Activated naive CD8-positive, alpha-beta T cell treated with anti-CD3 and anti-CD28 coated beads, Interleukin-2, amount 10 ng/mL, durations not matched to agents 7 days and 5 days (primary cell): ENCODE data around the gene SYK. TPM values are rescaled to one million over a fixed set of nuclear protein-coding genes. Genes with fewer than 3 reads are reported as not detected.
"Not testable (repeated sequence)": the region's sequence is repeated elsewhere in the genome, so short reads cannot be mapped to it uniquely, and the experiment has no call there.

Experiments
- ATAC-seq: fragments of 150-1000 bp; cut with Tn5 transposase; one replicate; pipeline ENCODE4 v1.10.0; 2021; ENCODE audit warnings: low read depth, moderate library complexity
- POLR2A ChIA-PET: fragments of 350-600 bp; sonication (Branson Sonifier 250); formaldehyde crosslinking; loops from one replicate; lab custom pipeline; 2021; ENCODE audit warnings: antibody characterized with exemption; lab: Charles Lee
- DNase-seq: peaks from one replicate; pipeline ENCODE4 v3.0.0; 2021
- H3K27ac Mint-ChIP-seq: one replicate; pipeline ENCODE4 v1.8.0; 2022; ENCODE audit warnings: mild to moderate bottlenecking, mixed read lengths
- H3K27me3 Mint-ChIP-seq: one replicate; pipeline ENCODE4 v1.8.0; 2022; ENCODE audit warnings: mild to moderate bottlenecking, moderate library complexity, mixed read lengths
- H3K36me3 Mint-ChIP-seq: one replicate; pipeline ENCODE4 v1.8.0; 2021; ENCODE audit warnings: mild to moderate bottlenecking, mixed read lengths
- H3K4me1 Mint-ChIP-seq: one replicate; pipeline ENCODE4 v1.8.0; 2021; ENCODE audit warnings: mixed read lengths
- H3K4me3 Mint-ChIP-seq: one replicate; pipeline ENCODE4 v1.8.0; 2022; ENCODE audit warnings: mild to moderate bottlenecking, moderate library complexity, mixed read lengths
- H3K9me3 Mint-ChIP-seq: one replicate; pipeline ENCODE4 v1.8.0; 2021; ENCODE audit warnings: mixed read lengths
- total RNA-seq, 2 experiments: library from RNA; stranded (reverse); gene quantifications; one replicate each; pipeline ENCODE4 v1.2.3, GENCODE V29; 2021

Gene SYK
- total RNA-seq, 2 experiments from 2014 or later, result 0.69 to 0.82 TPM

- ATAC-seq, result no peak
- POLR2A ChIA-PET, result no interaction called here
- no peak overlapping the region for H3K4me3 Mint-ChIP-seq
Observed at GRCh38 chr9:90805006-90805996, 3.7 kb downstream of the SYK start.

GRCh38 chr9:90807006-90807405 lies 5.4 kb downstream of the SYK start:
- H3K4me3 Mint-ChIP-seq, result no peak overlapping the region
- no peak for ATAC-seq
- POLR2A ChIA-PET, result no interaction called here
- no peaks in the 10 kb centered on the region for H3K9me3 Mint-ChIP-seq
- H3K27ac Mint-ChIP-seq, result no peak overlapping the region
- H3K36me3 Mint-ChIP-seq, result no peaks in the 10 kb centered on the region
- peaks cover 69% of the 10 kb centered on the region for H3K27me3 Mint-ChIP-seq
- DNase-seq, result no peak
- peaks cover 2% of the 10 kb centered on the region for H3K4me1 Mint-ChIP-seq

More at GRCh38 chr9:90805006-90805996, 3.7 kb downstream of the SYK start:
- Mint-ChIP-seq H3K27ac (no peak overlapping the region), H3K27me3 (peaks cover 82% of the 10 kb centered on the region), H3K4me1 (peaks cover 2% of the 10 kb centered on the region), H3K9me3 (no peaks in the 10 kb centered on the region), H3K36me3 (no peaks in the 10 kb centered on the region)
- no peak for DNase-seq

GRCh38 chr9:90808398-90808797 lies 6.8 kb downstream of the SYK start:
- DNase-seq (no peak), ATAC-seq (no peak)
- Mint-ChIP-seq H3K4me3 (no peak overlapping the region), H3K4me1 (no peaks in the 10 kb centered on the region), H3K36me3 (no peaks in the 10 kb centered on the region), H3K27ac (no peak overlapping the region), H3K9me3 (no peaks in the 10 kb centered on the region), H3K27me3 (peaks cover 57% of the 10 kb centered on the region)
- POLR2A ChIA-PET, result no interaction called here

GRCh38 chr9:90808890-90809685 lies 7.5 kb downstream of the SYK start:
- no peak overlapping the region for H3K27ac Mint-ChIP-seq
- H3K4me3 Mint-ChIP-seq, result no peak overlapping the region
- no peaks in the 10 kb centered on the region for H3K4me1 Mint-ChIP-seq
- no peak for DNase-seq
- no peaks in the 10 kb centered on the region for H3K9me3 Mint-ChIP-seq
- no peak for ATAC-seq
- POLR2A ChIA-PET, result no interaction called here
- H3K36me3 Mint-ChIP-seq, result no peaks in the 10 kb centered on the region
- peaks cover 50% of the 10 kb centered on the region for H3K27me3 Mint-ChIP-seq

- no peaks in the 10 kb centered on the region for H3K36me3 Mint-ChIP-seq
- no peak overlapping the region for H3K27ac Mint-ChIP-seq
- H3K27me3 Mint-ChIP-seq, result peaks cover 34% of the 10 kb centered on the region
- peaks cover 8% of the 10 kb centered on the region for H3K4me1 Mint-ChIP-seq
- ATAC-seq, result no peak
- no peak overlapping the region for H3K4me3 Mint-ChIP-seq
- H3K9me3 Mint-ChIP-seq, result no peaks in the 10 kb centered on the region
- POLR2A ChIA-PET, result no interaction called here
- no peak for DNase-seq
Observed at GRCh38 chr9:90810691-90811090, 9.1 kb downstream of the SYK start.

- POLR2A ChIA-PET, result no interaction called here
- Mint-ChIP-seq H3K36me3 (no peaks in the 10 kb centered on the region), H3K27ac (no peak overlapping the region), H3K4me1 (peaks cover 10% of the 10 kb centered on the region), H3K9me3 (peaks cover 5% of the 10 kb centered on the region), H3K4me3 (no peak overlapping the region), H3K27me3 (peaks cover 19% of the 10 kb centered on the region)
- no peak for DNase-seq
- ATAC-seq, result no peak
Observed at GRCh38 chr9:90813046-90813445, 11.4 kb downstream of the SYK start.

- POLR2A ChIA-PET, result no interaction called here
- H3K27me3 Mint-ChIP-seq, result peaks cover 15% of the 10 kb centered on the region
- H3K9me3 Mint-ChIP-seq, result peaks cover 5% of the 10 kb centered on the region
- ATAC-seq (no peak), DNase-seq (no peak)
- H3K4me3 Mint-ChIP-seq, result no peak overlapping the region
- no peaks in the 10 kb centered on the region for H3K36me3 Mint-ChIP-seq
- no peak overlapping the region for H3K27ac Mint-ChIP-seq
- peaks cover 10% of the 10 kb centered on the region for H3K4me1 Mint-ChIP-seq
Observed at GRCh38 chr9:90813523-90813922, 11.9 kb downstream of the SYK start.

- H3K27ac Mint-ChIP-seq, result no peak overlapping the region
- H3K27me3 Mint-ChIP-seq, result peaks cover 11% of the 10 kb centered on the region
- H3K36me3 Mint-ChIP-seq, result no peaks in the 10 kb centered on the region
- POLR2A ChIA-PET, result no interaction called here
- ATAC-seq, result no peak
- H3K4me3 Mint-ChIP-seq, result no peak overlapping the region
- DNase-seq, result no peak
- peaks cover 7% of the 10 kb centered on the region for H3K9me3 Mint-ChIP-seq
- peaks cover 10% of the 10 kb centered on the region for H3K4me1 Mint-ChIP-seq
Observed at GRCh38 chr9:90814355-90814754, 12.7 kb downstream of the SYK start.

- Mint-ChIP-seq H3K27ac (no peak overlapping the region), H3K4me3 (peak overlapping the region; percentile 18), H3K27me3 (peaks cover 11% of the 10 kb centered on the region), H3K9me3 (peaks cover 9% of the 10 kb centered on the region), H3K36me3 (no peaks in the 10 kb centered on the region), H3K4me1 (peaks cover 10% of the 10 kb centered on the region)
- no peak for ATAC-seq
- no peak for DNase-seq
- POLR2A ChIA-PET, result no interaction called here
Observed at GRCh38 chr9:90815183-90815943, 13.7 kb downstream of the SYK start.

- Mint-ChIP-seq H3K9me3 (peaks cover 9% of the 10 kb centered on the region), H3K27ac (no peak overlapping the region), H3K36me3 (no peaks in the 10 kb centered on the region), H3K27me3 (peaks cover 11% of the 10 kb centered on the region), H3K4me3 (no peak overlapping the region), H3K4me1 (peaks cover 10% of the 10 kb centered on the region)
- POLR2A ChIA-PET, result no interaction called here
- ATAC-seq (no peak), DNase-seq (no peak)
Observed at GRCh38 chr9:90815944-90816357, 14.3 kb downstream of the SYK start.

GRCh38 chr9:90816690-90817089 lies 15.1 kb downstream of the SYK start:
- no peak overlapping the region for H3K4me3 Mint-ChIP-seq
- H3K9me3 Mint-ChIP-seq, result peaks cover 9% of the 10 kb centered on the region
- H3K4me1 Mint-ChIP-seq, result peaks cover 10% of the 10 kb centered on the region
- ATAC-seq, result no peak
- H3K36me3 Mint-ChIP-seq, result no peaks in the 10 kb centered on the region
- POLR2A ChIA-PET, result no interaction called here
- peaks cover 11% of the 10 kb centered on the region for H3K27me3 Mint-ChIP-seq
- DNase-seq, result no peak
- no peak overlapping the region for H3K27ac Mint-ChIP-seq

GRCh38 chr9:90818279-90818678 lies 16.7 kb downstream of the SYK start:
- Mint-ChIP-seq H3K4me1 (peaks cover 10% of the 10 kb centered on the region), H3K9me3 (peaks cover 9% of the 10 kb centered on the region), H3K27ac (no peak overlapping the region), H3K27me3 (peaks cover 9% of the 10 kb centered on the region), H3K4me3 (no peak overlapping the region), H3K36me3 (no peaks in the 10 kb centered on the region)
- POLR2A ChIA-PET, result no interaction called here
- DNase-seq (no peak), ATAC-seq (no peak)

- ATAC-seq, H3K4me3 Mint-ChIP-seq, H3K4me1 Mint-ChIP-seq, H3K36me3 Mint-ChIP-seq, DNase-seq, H3K9me3 Mint-ChIP-seq, H3K27ac Mint-ChIP-seq, POLR2A ChIA-PET: not testable (repeated sequence)
- peaks cover 21% of the 10 kb centered on the region for H3K27me3 Mint-ChIP-seq
Observed at GRCh38 chr9:90820406-90820805, 18.8 kb downstream of the SYK start.
